GM12878 (cell line): Measurements from ENCODE around the gene UBXN6. TPM values are rescaled to one million over a fixed set of nuclear protein-coding genes. Genes with fewer than 3 reads are reported as not detected.

Experiments
- ATAC-seq: fragments of 200-7000 bp; cut with Tn5 transposase; 3 replicates; pipeline ENCODE4 v1.9.1; 2020; ENCODE audit warnings: mild to moderate bottlenecking, moderate library complexity
- BruUV-seq: library from RNA; stranded (reverse); fragments of 400-500 nt; replicated peaks from 2 replicates; lab custom pipeline; 2021; lab: Mats Ljungman, UMichigan
- CTCF ChIA-PET: fragments of 300-600 bp; sonication (Branson Sonifier 250); formaldehyde crosslinking; extraction: SDS; loops from one replicate; lab custom pipeline; 2021; ENCODE audit warnings: inconsistent platforms; lab: Yijun Ruan, JAX
- POLR2A ChIA-PET: fragments of 350-600 bp; formaldehyde crosslinking; extraction: SDS; loops from one replicate; lab custom pipeline; 2021; ENCODE audit warnings: inconsistent platforms; lab: Charles Lee
- RAD21 ChIA-PET: fragments of 300-600 bp; sonication (Branson Sonifier 250); formaldehyde crosslinking; loops from one replicate; lab custom pipeline; 2023; ENCODE audit warnings: antibody characterized with exemption; ENCODE audit not compliant: unreplicated experiment; lab: Charles Lee
- SMC1A ChIA-PET: fragments of 300-600 bp; sonication (Branson Sonifier 250); formaldehyde crosslinking; loops from one replicate; lab custom pipeline; 2023; ENCODE audit not compliant: unreplicated experiment, uncharacterized antibody; lab: Charles Lee
- DNase-seq: peaks from one replicate; pipeline ENCODE4 v3.0.0-alpha.2; 2011; ENCODE audit warnings: low read depth, low spot score
- FAIRE-seq: peaks from 3 replicates; lab custom pipeline; 2011; peaks lifted over from hg19 to GRCh38; lab: Jason Lieb, UNC
- H2AFZ ChIP-seq: 2 replicates; pipeline ENCODE4 v1.6.0; 2011; ENCODE audit warnings: low read depth, low read length, control low read depth; ENCODE audit not compliant: control insufficient read depth
- H3K27ac ChIP-seq: 2 replicates; pipeline ENCODE4 v1.5.1; 2011; ENCODE audit warnings: control low read depth; ENCODE audit not compliant: control insufficient read depth, insufficient read depth
- H3K27me3 ChIP-seq, 2 experiments: replicated peaks in 1 of 2; 2 replicates each; pipeline versions ENCODE4 v1.6.0 to v1.6.1; 2011; ENCODE audit warnings: low read length in 1 of 2; ENCODE audit not compliant: control insufficient read depth in 2 of 2, insufficient read depth in 2 of 2
- H3K36me3 ChIP-seq, 2 experiments: 2 replicates each; pipeline ENCODE4 v1.5.1; 2011; ENCODE audit warnings: low read length in 1 of 2; ENCODE audit not compliant: control insufficient read depth in 2 of 2, insufficient read depth in 2 of 2
- H3K4me1 ChIP-seq: 2 replicates; pipeline ENCODE4 v1.6.1; 2011; ENCODE audit warnings: mild to moderate bottlenecking, low read length, moderate library complexity, mixed read lengths; ENCODE audit not compliant: control insufficient read depth, insufficient read depth
- H3K4me2 ChIP-seq: 2 replicates; pipeline ENCODE4 v1.6.0; 2011; ENCODE audit warnings: control low read depth; ENCODE audit not compliant: control insufficient read depth, insufficient read depth
- H3K4me3 ChIP-seq: fragments of 200-600 bp; sonication (generic); 2 replicates; pipeline ENCODE4 v1.5.1; 2016
- H3K79me2 ChIP-seq: 2 replicates; pipeline ENCODE4 v1.6.0; 2011; ENCODE audit warnings: low read length; ENCODE audit not compliant: control insufficient read depth, insufficient read depth
- H3K9ac ChIP-seq: 2 replicates; pipeline ENCODE4 v1.8.0; 2011; ENCODE audit warnings: low read length, control low read depth, mixed read lengths; ENCODE audit not compliant: control insufficient read depth, insufficient read depth
- H3K9me3 ChIP-seq: replicated peaks from 3 replicates; pipeline ENCODE4 v1.5.1; 2011; ENCODE audit warnings: mild to moderate bottlenecking, low read length; ENCODE audit not compliant: control insufficient read depth, insufficient read depth
- H4K20me1 ChIP-seq: 2 replicates; pipeline ENCODE4 v1.6.0; 2011; ENCODE audit not compliant: control insufficient read depth, insufficient read depth
- CREM ChIP-seq: IDR thresholded peaks from 2 replicates; pipeline ENCODE4 v1.6.1; 2014; ENCODE audit warnings: antibody characterized with exemption, low read depth
- EED ChIP-seq: sonication (generic); IDR thresholded peaks from 2 replicates; pipeline ENCODE4 v1.6.1; 2016; ENCODE audit warnings: antibody characterized with exemption, low read depth
- ETV6 ChIP-seq, 2 experiments: fragments of 450-650 bp in 1 of 2; IDR thresholded peaks in 1 of 2; conservative IDR thresholded peaks in 1 of 2; 2 replicates each; pipeline ENCODE4 v1.6.1; 2014; ENCODE audit warnings: antibody characterized with exemption in 1 of 2, borderline replicate concordance in 1 of 2, low read depth in 1 of 2, mild to moderate bottlenecking in 1 of 2, moderate library complexity in 1 of 2
- FOS ChIP-seq: IDR thresholded peaks from 3 replicates; pipeline ENCODE4 v1.6.1; 2011; ENCODE audit warnings: borderline replicate concordance; ENCODE audit not compliant: insufficient read length; ENCODE audit errors: extremely low read depth
- IKZF1 ChIP-seq: fragments of 450-650 bp; conservative IDR thresholded peaks from 2 replicates; pipeline ENCODE4 v1.6.1; 2017; ENCODE audit warnings: antibody characterized with exemption, mild to moderate bottlenecking
- JUNB ChIP-seq: IDR thresholded peaks from 2 replicates; pipeline ENCODE4 v1.6.1; 2016; ENCODE audit warnings: antibody characterized with exemption, mild to moderate bottlenecking
- NFYA ChIP-seq: IDR thresholded peaks from 2 replicates; pipeline ENCODE4 v1.6.1; 2011; ENCODE audit warnings: low read depth, mild to moderate bottlenecking, low read length, improper control_type of control experiment, borderline replicate concordance
- PML ChIP-seq: IDR thresholded peaks from 2 replicates; pipeline ENCODE4 v1.6.1; 2012; ENCODE audit warnings: low read length, inconsistent platforms
- POLR2A ChIP-seq: IDR thresholded peaks from 2 replicates; pipeline ENCODE4 v1.6.1; 2011; ENCODE audit warnings: low read depth, mild to moderate bottlenecking, low read length
- SPI1 ChIP-seq: IDR thresholded peaks from 2 replicates; pipeline ENCODE4 v1.6.1; 2011; ENCODE audit warnings: low read depth, mild to moderate bottlenecking, low read length, moderate library complexity, borderline replicate concordance; ENCODE audit not compliant: insufficient read depth
- SRF ChIP-seq, 2 experiments: IDR thresholded peaks; 2 replicates each; pipeline ENCODE4 v1.6.1; 2011; ENCODE audit warnings: low read depth in 2 of 2, low read length in 2 of 2, mild to moderate bottlenecking in 1 of 2, moderate library complexity in 1 of 2
- STAT1 ChIP-seq: fragments of 450-650 bp; conservative IDR thresholded peaks from 2 replicates; pipeline ENCODE4 v1.6.1; 2014; ENCODE audit warnings: antibody characterized with exemption, mild to moderate bottlenecking
- WRNIP1 ChIP-seq: IDR thresholded peaks from 2 replicates; pipeline ENCODE4 v1.6.1; 2011; ENCODE audit warnings: low read depth, low read length, improper control_type of control experiment, borderline replicate concordance
- ZNF384 ChIP-seq: IDR thresholded peaks from 2 replicates; pipeline ENCODE4 v1.6.1; 2012; ENCODE audit warnings: low read depth, mild to moderate bottlenecking, low read length, improper control_type of control experiment, borderline replicate concordance
- ZZZ3 ChIP-seq: IDR thresholded peaks from 2 replicates; pipeline ENCODE4 v1.6.1; 2011; ENCODE audit warnings: low read depth; ENCODE audit not compliant: control insufficient read depth, insufficient read length
- WGBS: methylation state at CpG from one replicate; pipeline ENCODE4 v1.1.6; 2016; ENCODE audit warnings: low lambda C conversion rate; ENCODE audit not compliant: insufficient replicate concordance, insufficient coverage; ENCODE audit errors: missing lambda C conversion rate; 5-methylcytosine and 5-hydroxymethylcytosine counted together
- in situ Hi-C: fragments of 300-500 bp; cut with MboI; formaldehyde crosslinking; loops from 9 replicates; pipeline ENCODE4 v1.14.3; 2018; ENCODE audit warnings: mixed read lengths
- intact Hi-C: fragments of 100-400 bp; cut with micrococcal nuclease; formaldehyde crosslinking; loops from one replicate; pipeline ENCODE4 v1.14.2; 2022; ENCODE audit not compliant: unreplicated experiment
- polyA plus RNA-seq, 11 experiments: library from polyadenylated mRNA; depleted of rRNA in 4 of 11; unstranded in 6 of 11; stranded (reverse) in 5 of 11; fragments of >200 nt; fragmentation: Nextera tagmentation in 4 of 11; fragmentation: Illumina TruSeq in 1 of 11; extraction: Ambion mirVana in 4 of 11; extraction: Trizol in 1 of 11; gene quantifications; 1 replicate in 1 of 11; 2 replicates in 10 of 11; pipeline versions ENCODE4 v1.2.1 to v1.2.3, GENCODE V29; 2011 to 2016; ENCODE audit warnings: inconsistent platforms in 2 of 11, missing spikeins in 2 of 11, low read depth in 1 of 11
- total RNA-seq, 4 experiments: library from RNA; depleted of rRNA in 3 of 4; stranded (reverse); fragments of >200 nt in 3 of 4; fragmentation: Illumina TruSeq in 1 of 4; extraction: Trizol in 1 of 4; gene quantifications; 2 replicates each; pipeline versions ENCODE4 v1.2.1 to v1.2.3, GENCODE V29; 2013 to 2021
- TF ChIP-seq, protein P1 (sequence below): IDR thresholded peaks from 2 replicates; pipeline ENCODE4 v1.6.1; 2012; ENCODE audit warnings: low read depth, low read length, improper control_type of control experiment
- TF ChIP-seq, protein P2 (sequence below): fragments of 450-650 bp; IDR thresholded peaks from 2 replicates; pipeline ENCODE4 v1.6.1; 2017; ENCODE audit warnings: mild to moderate bottlenecking, moderate library complexity

UBXN6 gene
- total and polyA plus RNA-seq, 10 of the 15 experiments (the other 5 are each of a cell fraction or from before 2014, with no cell fraction given): 0.47 to 50.8 (median 13.0) TPM

DNA sequence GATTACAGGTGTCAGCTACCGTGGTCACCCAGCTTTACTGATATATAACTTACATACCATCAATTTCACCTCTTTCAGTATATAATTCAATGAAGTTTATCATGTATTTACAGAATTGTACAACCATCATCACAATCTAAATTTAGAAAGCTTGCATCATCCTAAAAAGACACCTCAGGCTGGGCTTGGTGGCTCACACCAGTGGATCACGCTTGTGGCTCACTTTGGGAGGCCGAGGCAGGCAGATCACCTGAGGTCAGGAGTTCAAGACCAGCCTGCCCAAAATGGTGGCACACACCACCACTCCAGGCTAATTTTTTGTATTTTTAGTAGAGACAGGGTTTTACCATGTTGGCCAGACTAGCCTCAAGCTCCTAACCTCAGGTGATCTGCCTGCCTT, 10.2 kb upstream of the UBXN6 start (continued):
- TF ChIP-seq CREM: no peak

DNA sequence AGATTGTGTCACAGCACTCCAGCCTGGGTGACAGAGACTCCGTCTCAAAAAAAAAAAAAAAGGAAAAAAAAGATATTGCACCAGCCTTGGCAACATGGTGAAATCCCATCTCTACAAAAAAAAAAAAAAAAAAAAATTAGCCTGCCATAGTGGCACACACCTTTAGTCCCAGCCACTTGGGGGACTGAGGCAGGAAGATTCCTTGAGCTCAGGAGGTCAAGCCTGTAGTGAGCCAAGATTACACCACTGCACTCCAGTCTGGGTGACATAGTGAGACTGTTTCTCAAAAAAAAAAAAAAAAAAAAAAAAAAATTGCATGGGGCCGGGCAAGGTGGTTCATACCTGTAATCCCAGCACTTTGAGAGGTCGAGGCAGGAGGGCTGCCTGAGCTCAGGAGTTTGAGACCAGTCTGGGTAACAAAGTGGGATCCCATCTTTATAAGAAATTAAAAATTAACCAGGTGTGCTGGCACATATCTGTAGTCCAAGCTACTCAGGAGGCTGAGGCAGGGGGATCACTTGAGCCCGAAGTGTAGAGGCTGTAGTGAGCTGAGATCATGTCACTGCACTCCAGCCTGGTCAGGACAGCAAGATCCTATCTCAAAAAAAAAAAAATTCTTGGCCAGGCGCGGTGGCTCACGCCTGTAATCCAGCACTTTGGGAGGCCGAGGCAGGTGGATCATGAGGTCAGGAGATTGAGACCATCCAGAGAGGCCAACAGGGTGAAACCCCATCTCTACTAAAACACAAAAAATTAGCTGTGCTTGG, 7.4 kb upstream of the UBXN6 start:
- ChIA-PET SMC1A (no interaction called here), CTCF (interaction anchor here (0.8 kb wide), 1 partner anchor 113 kb away, joined by 3 read pairs; no protein-coding TSS in a partner anchor), RAD21 (interaction anchor here (0.7 kb wide), 1 partner anchor 12 kb away, joined by 3 read pairs; no protein-coding TSS in a partner anchor), POLR2A (interaction anchor here (0.7 kb wide), 1 partner anchor 19 kb away, joined by 3 read pairs; no protein-coding TSS in a partner anchor)
- Histone ChIP-seq H3K9me3 (no peaks in the 10 kb centered on the region), H3K9ac (no peak overlapping the region), H3K36me3 (no peaks in the 10 kb centered on the region), H3K27me3 (no peaks in the 10 kb centered on the region), H4K20me1 (no peaks in the 10 kb centered on the region), H3K27ac (no peak overlapping the region), H2AFZ (no peak overlapping the region), H3K4me2 (no peak overlapping the region), H3K4me1 (no peaks in the 10 kb centered on the region), H3K4me3 (no peak overlapping the region), H3K79me2 (no peaks in the 10 kb centered on the region)
- DNase-seq (no peak), ATAC-seq (no peak), FAIRE-seq (no peak)
- in situ Hi-C loops: no loop called here
- no TSS peak for BruUV-seq
- intact Hi-C loops: no loop called here
- WGBS: 59% methylated on average over 7 of the region's 8 CpGs
- TF ChIP-seq ZZZ3: no peak
- no peak for TF ChIP-seq NFYA
- TF ChIP-seq PML: no peak
- no peak for TF ChIP-seq FOS
- no peak for TF ChIP-seq STAT1
- TF ChIP-seq SPI1: no peak
- TF ChIP-seq, protein P1, sequence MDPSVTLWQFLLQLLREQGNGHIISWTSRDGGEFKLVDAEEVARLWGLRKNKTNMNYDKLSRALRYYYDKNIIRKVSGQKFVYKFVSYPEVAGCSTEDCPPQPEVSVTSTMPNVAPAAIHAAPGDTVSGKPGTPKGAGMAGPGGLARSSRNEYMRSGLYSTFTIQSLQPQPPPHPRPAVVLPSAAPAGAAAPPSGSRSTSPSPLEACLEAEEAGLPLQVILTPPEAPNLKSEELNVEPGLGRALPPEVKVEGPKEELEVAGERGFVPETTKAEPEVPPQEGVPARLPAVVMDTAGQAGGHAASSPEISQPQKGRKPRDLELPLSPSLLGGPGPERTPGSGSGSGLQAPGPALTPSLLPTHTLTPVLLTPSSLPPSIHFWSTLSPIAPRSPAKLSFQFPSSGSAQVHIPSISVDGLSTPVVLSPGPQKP: no peak
- TF ChIP-seq JUNB: no peak
- TF ChIP-seq IKZF1: no peak
- no peak for TF ChIP-seq POLR2A
- TF ChIP-seq EED: no peak
- TF ChIP-seq, protein P2, sequence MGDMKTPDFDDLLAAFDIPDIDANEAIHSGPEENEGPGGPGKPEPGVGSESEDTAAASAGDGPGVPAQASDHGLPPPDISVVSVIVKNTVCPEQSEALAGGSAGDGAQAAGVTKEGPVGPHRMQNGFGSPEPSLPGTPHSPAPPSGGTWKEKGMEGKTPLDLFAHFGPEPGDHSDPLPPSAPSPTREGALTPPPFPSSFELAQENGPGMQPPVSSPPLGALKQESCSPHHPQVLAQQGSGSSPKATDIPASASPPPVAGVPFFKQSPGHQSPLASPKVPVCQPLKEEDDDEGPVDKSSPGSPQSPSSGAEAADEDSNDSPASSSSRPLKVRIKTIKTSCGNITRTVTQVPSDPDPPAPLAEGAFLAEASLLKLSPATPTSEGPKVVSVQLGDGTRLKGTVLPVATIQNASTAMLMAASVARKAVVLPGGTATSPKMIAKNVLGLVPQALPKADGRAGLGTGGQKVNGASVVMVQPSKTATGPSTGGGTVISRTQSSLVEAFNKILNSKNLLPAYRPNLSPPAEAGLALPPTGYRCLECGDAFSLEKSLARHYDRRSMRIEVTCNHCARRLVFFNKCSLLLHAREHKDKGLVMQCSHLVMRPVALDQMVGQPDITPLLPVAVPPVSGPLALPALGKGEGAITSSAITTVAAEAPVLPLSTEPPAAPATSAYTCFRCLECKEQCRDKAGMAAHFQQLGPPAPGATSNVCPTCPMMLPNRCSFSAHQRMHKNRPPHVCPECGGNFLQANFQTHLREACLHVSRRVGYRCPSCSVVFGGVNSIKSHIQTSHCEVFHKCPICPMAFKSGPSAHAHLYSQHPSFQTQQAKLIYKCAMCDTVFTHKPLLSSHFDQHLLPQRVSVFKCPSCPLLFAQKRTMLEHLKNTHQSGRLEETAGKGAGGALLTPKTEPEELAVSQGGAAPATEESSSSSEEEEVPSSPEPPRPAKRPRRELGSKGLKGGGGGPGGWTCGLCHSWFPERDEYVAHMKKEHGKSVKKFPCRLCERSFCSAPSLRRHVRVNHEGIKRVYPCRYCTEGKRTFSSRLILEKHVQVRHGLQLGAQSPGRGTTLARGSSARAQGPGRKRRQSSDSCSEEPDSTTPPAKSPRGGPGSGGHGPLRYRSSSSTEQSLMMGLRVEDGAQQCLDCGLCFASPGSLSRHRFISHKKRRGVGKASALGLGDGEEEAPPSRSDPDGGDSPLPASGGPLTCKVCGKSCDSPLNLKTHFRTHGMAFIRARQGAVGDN: no peak
- TF ChIP-seq WRNIP1: no peak
- TF ChIP-seq ETV6 (conservative IDR thresholded peaks at IDR 0.05 in 1 of 2, IDR thresholded peaks at IDR 0.05 in 1 of 2; ENCODE audit: borderline replicate concordance in 1 of 2, low read depth in 1 of 2): no peak
- no peak for TF ChIP-seq SRF (IDR thresholded peaks at IDR 0.05; ENCODE audit: low read depth in 2 of 2, low read length in 2 of 2)
- TF ChIP-seq ZNF384: no peak
